HG02571 (cell line): ENCODE data around the gene BTBD2.

Experiments used
- ATAC-seq: cut with Tn5 transposase; IDR thresholded peaks from one replicate; pipeline ENCODE4 v1.9.1; 2021; ENCODE audit warnings: mild to moderate bottlenecking, moderate library complexity; ENCODE audit not compliant: unreplicated experiment

Gene BTBD2

GRCh38 chr19:2050991-2051772 lies 35.7 kb upstream of the BTBD2 start, which contains the start of gene MKNK2:
Gene MKNK2, minus strand, starts transcription at chr19:2051244. Its CDS starts 393 bp downstream, at chr19:2050851.
- ATAC-seq = peak; percentile 41

GRCh38 chr19:2050349-2050990 lies 35.0 kb upstream of the BTBD2 start:
- peak; percentile 3 for ATAC-seq

GRCh38 chr19:2049741-2050348 lies 34.3 kb upstream of the BTBD2 start:
- peak; percentile 3 for ATAC-seq

GRCh38 chr19:2048959-2049740 lies 33.6 kb upstream of the BTBD2 start:
- ATAC-seq = no peak

- no peak for ATAC-seq
Measured at GRCh38 chr19:2048104-2048958, 32.8 kb upstream of the BTBD2 start.

- no peak for ATAC-seq
Measured at GRCh38 chr19:2047449-2048103, 32.1 kb upstream of the BTBD2 start.

GRCh38 chr19:2047076-2047448 lies 31.5 kb upstream of the BTBD2 start:
- ATAC-seq = no peak

- ATAC-seq = no peak
Measured at GRCh38 chr19:2046046-2046907, 30.8 kb upstream of the BTBD2 start.

GRCh38 chr19:2045501-2046045 lies 30.1 kb upstream of the BTBD2 start:
- no peak for ATAC-seq

GRCh38 chr19:2044709-2045500 lies 29.4 kb upstream of the BTBD2 start:
- no peak for ATAC-seq

- ATAC-seq = no peak
Measured at GRCh38 chr19:2043961-2044708, 28.6 kb upstream of the BTBD2 start.

- ATAC-seq = no peak
Measured at GRCh38 chr19:2043251-2043641, 27.7 kb upstream of the BTBD2 start.

GRCh38 chr19:2042485-2043250 lies 27.2 kb upstream of the BTBD2 start:
- no peak for ATAC-seq

GRCh38 chr19:2041683-2042484 lies 26.4 kb upstream of the BTBD2 start:
- ATAC-seq = peak; percentile 51

- no peak for ATAC-seq
Measured at GRCh38 chr19:2041433-2041682, 25.8 kb upstream of the BTBD2 start.
